HL-60 (cell line): Measurements from ENCODE around the gene PITX1.
A peak's percentile ranks its signal among the peaks of the same experiment; 100 is the strongest.

Experiments used
- DNase-seq, 2 experiments: peaks; one replicate each; pipeline ENCODE4 v3.0.0-alpha.2; 2010 to 2020; ENCODE audit warnings: low read depth in 1 of 2, low spot score in 1 of 2
- H3K27ac ChIP-seq: fragments of 250-450 bp; sonication (Bioruptor Pico); replicated peaks from 2 replicates; pipeline ENCODE4 v1.5.1; 2020; ENCODE audit warnings: mild to moderate bottlenecking, moderate library complexity
- H3K27me3 ChIP-seq: fragments of 250-450 bp; sonication (Bioruptor Pico); 2 replicates; pipeline ENCODE4 v1.5.1; 2021; ENCODE audit warnings: mild to moderate bottlenecking, moderate library complexity; ENCODE audit not compliant: insufficient read depth, poor library complexity, severe bottlenecking
- H3K4me3 ChIP-seq: replicated peaks from 2 replicates; pipeline ENCODE4 v1.5.1; 2011; ENCODE audit warnings: mild to moderate bottlenecking, control low read depth, low read length; ENCODE audit not compliant: insufficient read depth
- GABPA ChIP-seq: IDR thresholded peaks from 2 replicates; pipeline ENCODE4 v1.6.1; 2012; ENCODE audit warnings: low read depth
- POLR2AphosphoS5 ChIP-seq: IDR thresholded peaks from 2 replicates; pipeline ENCODE4 v1.6.1; 2012; ENCODE audit warnings: low read depth
- SPI1 ChIP-seq: IDR thresholded peaks from 2 replicates; pipeline ENCODE4 v1.6.1; 2012; ENCODE audit warnings: low read depth, mild to moderate bottlenecking, borderline replicate concordance
- TF ChIP-seq, protein P1 (sequence below): IDR thresholded peaks from 2 replicates; pipeline ENCODE4 v1.6.1; 2012; ENCODE audit warnings: low read depth; ENCODE audit not compliant: insufficient replicate concordance
- TF ChIP-seq, protein P2 (sequence below): IDR thresholded peaks from one replicate; pipeline ENCODE4 v1.5.1; 2011; ENCODE audit warnings: low read length, control low read depth, inconsistent platforms; ENCODE audit not compliant: insufficient read depth

Gene PITX1

DNA sequence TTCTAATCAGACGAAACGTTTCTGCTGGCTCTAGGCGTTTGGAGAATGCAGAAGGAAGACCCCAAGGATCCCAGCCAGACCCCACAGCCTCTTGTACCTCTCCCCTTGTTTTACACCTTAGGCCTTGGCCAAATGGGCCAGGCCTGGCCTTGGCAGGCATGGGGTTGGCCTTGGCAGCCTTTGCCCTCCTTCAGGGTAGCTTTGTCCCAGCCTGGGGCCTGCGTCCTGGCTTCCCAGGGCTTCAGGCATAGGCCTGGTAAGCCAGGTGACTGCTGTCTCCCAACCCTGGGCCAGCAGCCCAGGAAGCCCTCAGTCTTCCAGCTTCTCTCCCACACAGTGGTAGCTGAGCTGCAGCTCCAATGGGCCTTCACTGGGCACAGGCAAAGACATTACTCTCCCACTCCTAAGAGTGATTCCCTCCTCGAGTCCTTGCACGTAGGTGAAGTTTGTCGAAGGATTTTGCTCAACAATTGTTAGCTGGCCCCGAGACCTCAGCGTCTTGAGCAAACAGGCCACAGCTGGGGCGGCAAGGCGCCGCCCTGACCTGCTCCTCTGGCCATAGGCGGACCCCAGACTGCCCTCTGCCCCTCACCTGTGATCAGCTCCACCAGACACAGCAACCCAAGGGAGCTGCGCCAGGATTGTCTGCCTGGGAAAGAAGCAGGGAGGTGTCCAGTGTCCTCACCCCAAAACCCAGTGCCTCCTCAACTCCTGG lies 1.1 kb upstream of the PITX1 start:
- Histone ChIP-seq H3K27me3 (peaks cover 15% of the 10 kb centered on the region), H3K27ac (no peak overlapping the region; the same call in 1 of the 2 replicates), H3K4me3 (no peak overlapping the region)
- DNase-seq = no peak
- TF ChIP-seq GABPA (no peak), POLR2AphosphoS5 (no peak), SPI1 (no peak)
- TF ChIP-seq, protein P1, sequence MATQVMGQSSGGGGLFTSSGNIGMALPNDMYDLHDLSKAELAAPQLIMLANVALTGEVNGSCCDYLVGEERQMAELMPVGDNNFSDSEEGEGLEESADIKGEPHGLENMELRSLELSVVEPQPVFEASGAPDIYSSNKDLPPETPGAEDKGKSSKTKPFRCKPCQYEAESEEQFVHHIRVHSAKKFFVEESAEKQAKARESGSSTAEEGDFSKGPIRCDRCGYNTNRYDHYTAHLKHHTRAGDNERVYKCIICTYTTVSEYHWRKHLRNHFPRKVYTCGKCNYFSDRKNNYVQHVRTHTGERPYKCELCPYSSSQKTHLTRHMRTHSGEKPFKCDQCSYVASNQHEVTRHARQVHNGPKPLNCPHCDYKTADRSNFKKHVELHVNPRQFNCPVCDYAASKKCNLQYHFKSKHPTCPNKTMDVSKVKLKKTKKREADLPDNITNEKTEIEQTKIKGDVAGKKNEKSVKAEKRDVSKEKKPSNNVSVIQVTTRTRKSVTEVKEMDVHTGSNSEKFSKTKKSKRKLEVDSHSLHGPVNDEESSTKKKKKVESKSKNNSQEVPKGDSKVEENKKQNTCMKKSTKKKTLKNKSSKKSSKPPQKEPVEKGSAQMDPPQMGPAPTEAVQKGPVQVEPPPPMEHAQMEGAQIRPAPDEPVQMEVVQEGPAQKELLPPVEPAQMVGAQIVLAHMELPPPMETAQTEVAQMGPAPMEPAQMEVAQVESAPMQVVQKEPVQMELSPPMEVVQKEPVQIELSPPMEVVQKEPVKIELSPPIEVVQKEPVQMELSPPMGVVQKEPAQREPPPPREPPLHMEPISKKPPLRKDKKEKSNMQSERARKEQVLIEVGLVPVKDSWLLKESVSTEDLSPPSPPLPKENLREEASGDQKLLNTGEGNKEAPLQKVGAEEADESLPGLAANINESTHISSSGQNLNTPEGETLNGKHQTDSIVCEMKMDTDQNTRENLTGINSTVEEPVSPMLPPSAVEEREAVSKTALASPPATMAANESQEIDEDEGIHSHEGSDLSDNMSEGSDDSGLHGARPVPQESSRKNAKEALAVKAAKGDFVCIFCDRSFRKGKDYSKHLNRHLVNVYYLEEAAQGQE = no peak
- TF ChIP-seq, protein P2, sequence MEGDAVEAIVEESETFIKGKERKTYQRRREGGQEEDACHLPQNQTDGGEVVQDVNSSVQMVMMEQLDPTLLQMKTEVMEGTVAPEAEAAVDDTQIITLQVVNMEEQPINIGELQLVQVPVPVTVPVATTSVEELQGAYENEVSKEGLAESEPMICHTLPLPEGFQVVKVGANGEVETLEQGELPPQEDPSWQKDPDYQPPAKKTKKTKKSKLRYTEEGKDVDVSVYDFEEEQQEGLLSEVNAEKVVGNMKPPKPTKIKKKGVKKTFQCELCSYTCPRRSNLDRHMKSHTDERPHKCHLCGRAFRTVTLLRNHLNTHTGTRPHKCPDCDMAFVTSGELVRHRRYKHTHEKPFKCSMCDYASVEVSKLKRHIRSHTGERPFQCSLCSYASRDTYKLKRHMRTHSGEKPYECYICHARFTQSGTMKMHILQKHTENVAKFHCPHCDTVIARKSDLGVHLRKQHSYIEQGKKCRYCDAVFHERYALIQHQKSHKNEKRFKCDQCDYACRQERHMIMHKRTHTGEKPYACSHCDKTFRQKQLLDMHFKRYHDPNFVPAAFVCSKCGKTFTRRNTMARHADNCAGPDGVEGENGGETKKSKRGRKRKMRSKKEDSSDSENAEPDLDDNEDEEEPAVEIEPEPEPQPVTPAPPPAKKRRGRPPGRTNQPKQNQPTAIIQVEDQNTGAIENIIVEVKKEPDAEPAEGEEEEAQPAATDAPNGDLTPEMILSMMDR = no peak

DNA sequence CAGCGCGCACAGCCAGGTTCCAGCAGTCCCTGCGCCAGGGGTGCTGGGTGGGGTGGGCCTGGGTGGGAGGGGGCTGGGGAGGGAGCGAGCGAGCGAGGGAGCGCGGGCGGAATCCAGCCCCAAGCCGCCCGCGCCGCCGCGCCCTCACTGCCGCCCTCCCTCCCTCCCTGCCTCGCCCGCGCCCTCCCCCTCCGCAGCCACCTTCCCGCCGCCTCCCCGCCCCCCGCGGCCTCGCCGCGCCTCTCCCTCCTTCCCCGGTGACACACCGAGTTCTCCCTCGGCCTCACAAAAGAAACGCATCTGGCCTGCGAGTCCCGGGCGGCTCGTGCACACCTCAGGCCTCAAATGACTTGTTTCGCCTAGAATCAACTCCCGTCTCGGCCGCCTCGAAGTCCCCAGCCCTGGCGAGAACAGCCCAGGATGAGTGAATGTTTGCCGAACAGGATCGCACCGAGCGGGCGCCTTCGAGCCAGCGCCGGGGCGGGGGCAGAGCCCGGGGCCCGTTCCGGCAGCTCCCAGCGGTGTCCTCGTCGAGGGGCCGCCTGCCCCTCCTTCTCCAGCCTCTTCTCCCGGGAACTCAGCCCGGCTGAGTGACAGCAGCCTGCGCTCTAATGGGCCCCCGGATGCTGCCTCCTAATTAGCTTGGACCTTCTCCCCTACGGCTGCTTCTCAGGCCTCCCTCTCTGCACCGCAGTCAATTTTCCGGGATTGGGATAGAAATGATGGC lies 371 bp upstream of the PITX1 start:
- Histone ChIP-seq H3K4me3 (peak overlapping the region; percentile 52), H3K27me3 (peaks cover 15% of the 10 kb centered on the region), H3K27ac (peak overlapping the region; percentile 35)
- TF ChIP-seq SPI1 (no peak), POLR2AphosphoS5 (0 out of 2 replicates have a peak, but pooled peaks have one; percentile 24)
- peak in 1 of 2 experiments; percentile 34 for DNase-seq

DNA sequence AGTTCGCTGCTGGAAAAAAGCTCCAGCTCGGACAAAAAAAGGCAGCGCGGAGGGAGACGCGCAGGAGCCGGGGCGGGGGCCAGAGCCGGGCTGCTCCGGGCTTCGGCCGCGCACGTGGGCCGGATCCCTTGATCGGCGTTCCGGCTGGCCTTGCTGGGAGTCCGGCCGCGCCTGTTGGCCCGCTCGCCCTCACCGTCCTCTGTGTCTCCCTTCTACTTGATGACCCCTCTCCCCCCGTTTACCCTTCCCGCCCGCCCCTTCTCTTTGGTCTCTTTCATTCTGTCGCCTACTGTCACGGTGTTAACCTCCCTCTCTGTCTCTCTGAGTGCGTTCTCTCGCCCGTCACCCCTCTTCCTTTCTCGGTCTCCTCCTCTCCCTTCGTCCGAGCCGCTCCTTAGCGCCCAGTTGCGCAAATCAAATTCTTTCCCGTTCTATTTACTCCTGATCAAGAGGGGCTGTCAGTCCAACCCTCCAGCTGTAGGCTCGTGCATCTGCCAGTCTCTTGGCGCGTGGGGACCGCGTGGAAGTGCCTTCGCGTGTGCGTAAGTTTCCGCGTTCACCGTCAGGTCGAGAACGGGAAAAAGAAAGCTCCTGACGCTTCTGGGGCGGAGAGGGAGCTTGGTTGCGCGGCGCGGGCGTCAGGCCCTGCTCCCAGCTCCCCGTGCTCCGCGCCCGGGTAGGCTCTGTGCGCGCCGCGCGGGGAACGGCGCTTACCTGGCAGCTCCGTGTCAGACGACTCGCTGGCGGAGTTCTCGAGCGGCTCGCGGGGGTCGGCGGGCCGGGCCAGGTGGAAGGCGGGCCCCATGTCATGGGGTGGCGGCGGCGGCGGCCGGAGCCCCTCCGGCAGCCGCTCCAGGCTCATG lies 798 bp downstream of the PITX1 start:
- Histone ChIP-seq H3K27me3 (peaks cover 13% of the 10 kb centered on the region), H3K4me3 (peak overlapping the region; percentile 52), H3K27ac (peak overlapping the region; percentile 56)
- DNase-seq = peak in 1 of 2 experiments; percentile 46
- TF ChIP-seq SPI1 (no peak), GABPA (no peak), POLR2AphosphoS5 (no peak)
- TF ChIP-seq, protein P2 = no peak
- TF ChIP-seq, protein P1 = no peak

DNA sequence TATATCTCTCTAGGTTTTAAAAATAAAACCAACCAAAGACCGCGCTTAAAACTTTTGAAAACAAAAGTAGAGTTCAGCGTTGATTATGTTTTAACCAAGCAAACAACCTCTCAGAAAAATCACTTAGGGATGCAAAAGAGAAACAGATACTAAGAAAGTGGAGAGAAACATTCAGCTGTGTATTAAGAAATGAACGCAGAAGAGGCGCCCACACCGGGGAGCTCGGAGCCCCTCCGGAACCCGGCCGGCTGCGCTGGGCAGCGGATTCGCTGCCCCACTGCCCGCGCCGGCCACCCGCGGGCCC lies 1.4 kb downstream of the PITX1 start:
- Histone ChIP-seq H3K4me3 (peak overlapping the region; percentile 52), H3K27me3 (peaks cover 12% of the 10 kb centered on the region), H3K27ac (peak overlapping the region; percentile 40; the same call in 1 of the 2 replicates)
- DNase-seq = no peak
- TF ChIP-seq GABPA (no peak), POLR2AphosphoS5 (no peak), SPI1 (no peak)
- TF ChIP-seq, protein P2 = no peak
- TF ChIP-seq, protein P1 = no peak
